Fibroblast of skin of scalp (primary cell): ENCODE data around the gene POLR2F.
"Not testable (repeated sequence)": the region's sequence is repeated elsewhere in the genome, so short reads cannot be mapped to it uniquely, and the experiment has no call there.

Experiments used
- DNase-seq: peaks from one replicate; pipeline ENCODE4 v3.0.0-alpha.2; 2013

Gene POLR2F

DNA sequence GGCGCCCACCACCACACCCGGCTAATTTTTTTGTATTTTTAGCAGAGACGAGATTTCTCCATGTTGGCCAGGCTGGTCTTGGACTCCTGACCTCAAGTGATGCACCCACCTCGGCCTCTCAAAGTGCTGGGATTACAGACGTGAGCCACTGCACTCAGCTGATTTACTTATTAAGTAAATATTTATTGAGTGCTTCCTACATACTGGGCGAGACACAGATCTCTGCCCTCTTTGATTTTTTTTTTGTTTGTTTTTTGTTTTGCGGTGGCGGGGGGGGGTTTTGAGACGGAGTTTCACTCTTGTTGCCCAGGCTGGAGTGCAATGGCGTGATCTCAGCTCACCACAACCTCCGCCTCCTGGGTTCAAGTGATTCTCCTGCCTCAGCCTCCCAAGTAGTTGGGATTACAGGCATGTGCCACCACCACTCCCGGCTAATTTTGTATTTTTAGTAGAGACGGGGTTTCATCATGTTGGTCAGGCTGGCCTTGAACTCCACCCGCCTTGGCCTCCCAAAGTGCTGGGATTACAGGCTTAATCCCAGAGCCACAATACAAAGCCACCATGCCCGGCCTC lies 2.4 kb downstream of the POLR2F start:
- not testable (repeated sequence) for DNase-seq

DNA sequence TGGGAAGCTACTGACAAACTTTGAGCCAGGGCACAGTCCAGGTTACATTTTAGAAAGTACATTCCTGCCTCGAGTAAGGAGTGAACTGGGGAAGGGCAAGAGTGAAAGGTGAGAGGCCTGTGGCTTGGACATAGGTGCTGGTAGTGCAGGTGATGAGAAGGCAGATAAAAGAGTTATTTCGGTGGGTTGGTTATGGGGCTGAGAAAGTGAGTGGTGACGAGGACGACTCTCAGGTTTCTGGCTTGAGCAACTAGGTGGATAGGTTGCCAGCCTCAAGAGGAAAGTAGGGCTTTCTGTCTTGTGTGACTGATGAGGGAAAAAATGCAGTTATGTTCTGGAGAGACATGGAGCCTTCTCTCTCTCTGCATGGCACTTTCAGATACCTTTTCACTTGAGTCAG lies 3.7 kb downstream of the POLR2F start:
- DNase-seq: no peak

DNA sequence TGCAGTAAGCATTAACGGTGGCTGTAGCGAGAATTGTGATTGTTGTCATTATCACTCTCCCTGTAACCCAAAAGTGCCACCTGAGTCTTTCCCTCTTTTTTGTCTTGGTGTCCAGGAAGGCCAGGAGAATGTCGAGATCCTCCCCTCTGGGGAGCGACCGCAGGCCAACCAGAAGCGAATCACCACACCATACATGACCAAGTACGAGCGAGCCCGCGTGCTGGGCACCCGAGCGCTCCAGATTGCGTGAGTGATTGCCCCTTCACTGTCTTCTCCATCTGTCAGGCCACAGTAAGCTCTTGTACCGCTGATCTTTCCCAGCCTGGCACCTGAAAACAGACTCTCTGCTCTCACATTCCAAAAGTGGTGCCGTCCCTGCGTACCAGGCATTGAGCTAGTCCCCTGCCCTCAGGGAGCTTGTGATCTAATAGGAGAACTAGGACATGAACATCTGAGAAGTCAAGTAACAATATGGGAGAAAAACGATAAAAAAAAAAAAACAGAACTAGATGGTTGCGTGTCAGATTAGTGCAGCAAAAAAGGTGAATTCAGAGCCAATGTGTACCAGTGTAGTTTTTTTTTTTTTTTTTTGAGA lies 5.8 kb downstream of the POLR2F start:
- DNase-seq: no peak

DNA sequence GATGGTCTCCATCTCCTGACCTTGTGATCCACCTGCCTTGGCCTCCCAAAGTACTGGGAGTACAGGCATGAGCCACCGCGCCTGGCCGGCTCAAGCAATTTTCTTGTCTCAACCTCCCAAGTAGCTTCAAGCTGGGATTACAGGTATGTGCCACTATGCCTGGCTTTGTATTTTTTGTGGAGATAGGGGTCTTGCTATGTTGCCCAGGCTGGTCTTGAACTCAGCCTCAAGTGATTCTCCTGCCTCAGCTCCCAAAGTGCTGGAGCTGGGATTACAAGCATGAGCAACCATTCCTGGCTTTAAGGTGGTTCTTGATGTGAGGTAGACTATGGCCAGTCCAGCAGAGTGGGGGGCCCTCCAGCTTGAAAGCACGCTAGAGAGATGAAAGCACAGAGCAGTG lies 7.6 kb downstream of the POLR2F start:
- no peak for DNase-seq

DNA sequence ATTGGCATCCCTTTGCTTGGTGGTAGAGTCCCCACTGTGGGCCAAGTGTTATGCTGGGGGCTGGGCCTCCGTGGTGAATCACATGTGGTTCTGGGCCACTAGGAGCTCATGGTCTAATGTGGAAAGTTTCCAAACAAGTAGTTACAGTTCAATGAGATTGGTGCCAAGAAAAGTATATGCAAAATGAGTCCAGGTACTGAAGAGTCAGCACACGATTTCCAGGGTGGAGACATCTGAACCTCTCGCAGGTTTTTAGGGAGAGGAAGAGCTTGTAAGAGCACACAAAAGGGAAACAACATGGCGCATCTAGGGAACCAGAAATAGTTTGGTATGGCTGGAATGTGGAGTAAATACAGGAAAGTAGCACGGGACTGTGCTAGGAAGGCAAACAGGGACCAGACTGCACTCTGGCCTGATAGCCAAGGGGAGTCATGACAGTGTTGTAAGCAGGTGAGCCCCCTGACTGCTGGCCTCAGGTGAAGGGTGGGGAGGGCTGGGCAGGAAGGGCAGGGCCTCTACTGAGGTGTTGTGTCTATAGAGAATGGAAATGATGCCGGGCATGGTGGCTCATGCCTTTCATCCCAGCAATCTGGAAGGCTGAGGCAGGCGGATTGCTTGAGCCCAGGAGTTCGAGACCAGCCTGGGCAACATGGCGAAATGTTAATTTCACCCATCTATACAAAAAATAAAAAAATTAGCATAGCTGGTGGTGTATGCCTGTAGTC lies 12.6 kb downstream of the POLR2F start:
- DNase-seq: peak; percentile 28

DNA sequence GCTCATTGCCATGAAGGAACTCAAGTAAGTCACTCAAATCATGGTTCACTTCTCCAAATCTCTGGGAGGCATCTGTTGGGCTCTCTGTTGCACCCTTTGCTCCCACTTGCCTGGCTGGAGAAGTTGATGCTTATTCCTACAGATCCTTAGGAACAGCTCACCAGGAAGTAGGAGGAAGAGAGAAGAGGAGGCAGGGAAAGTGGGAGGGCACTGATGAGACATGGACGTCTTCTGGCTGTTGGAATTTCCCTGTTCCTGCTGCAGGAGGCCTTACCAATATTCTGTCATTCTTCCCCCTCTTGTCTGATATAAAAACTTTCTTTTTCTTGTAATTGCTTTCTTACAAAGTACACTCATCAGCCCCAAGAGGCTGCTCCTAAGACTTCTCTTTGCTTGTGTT lies 13.6 kb downstream of the POLR2F start:
- DNase-seq: no peak

DNA sequence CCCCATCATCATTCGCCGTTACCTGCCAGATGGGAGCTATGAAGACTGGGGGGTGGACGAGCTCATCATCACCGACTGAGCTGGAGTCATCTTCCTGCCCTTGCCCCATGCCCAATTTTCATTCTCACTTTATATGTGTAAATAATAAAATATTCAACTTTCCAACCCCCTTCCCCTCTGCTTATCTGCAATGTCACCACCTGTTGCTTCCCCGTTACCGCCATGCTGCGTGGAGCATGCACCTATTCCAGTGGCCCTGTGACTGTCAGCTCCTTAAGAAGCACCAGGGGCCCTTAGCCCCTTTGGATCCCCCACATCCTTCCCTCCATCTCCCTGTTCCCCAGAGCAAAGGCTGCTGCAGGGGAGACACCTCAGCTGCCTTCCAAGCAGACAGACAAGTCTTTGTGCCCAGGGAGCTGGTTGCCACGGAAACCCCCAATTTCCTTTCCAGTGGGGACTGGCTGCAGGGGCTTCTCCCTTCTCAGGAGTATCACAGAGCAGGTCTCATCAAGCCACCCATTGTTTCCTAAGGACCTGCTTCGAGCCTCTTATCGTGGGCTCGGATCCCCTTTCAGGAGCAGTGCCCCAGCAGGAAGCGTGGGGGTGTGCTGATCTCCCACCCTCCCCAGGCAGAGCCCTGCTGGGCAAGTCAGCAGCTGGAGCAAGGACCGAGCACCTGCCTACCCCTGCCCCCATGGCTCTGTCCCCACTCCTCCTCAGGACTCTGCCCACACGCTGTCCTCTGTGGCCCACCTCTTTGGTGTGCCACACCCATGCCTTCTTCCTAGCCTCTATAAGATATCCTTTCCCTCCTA lies 14.3 kb downstream of the POLR2F start:
- no peak for DNase-seq

DNA sequence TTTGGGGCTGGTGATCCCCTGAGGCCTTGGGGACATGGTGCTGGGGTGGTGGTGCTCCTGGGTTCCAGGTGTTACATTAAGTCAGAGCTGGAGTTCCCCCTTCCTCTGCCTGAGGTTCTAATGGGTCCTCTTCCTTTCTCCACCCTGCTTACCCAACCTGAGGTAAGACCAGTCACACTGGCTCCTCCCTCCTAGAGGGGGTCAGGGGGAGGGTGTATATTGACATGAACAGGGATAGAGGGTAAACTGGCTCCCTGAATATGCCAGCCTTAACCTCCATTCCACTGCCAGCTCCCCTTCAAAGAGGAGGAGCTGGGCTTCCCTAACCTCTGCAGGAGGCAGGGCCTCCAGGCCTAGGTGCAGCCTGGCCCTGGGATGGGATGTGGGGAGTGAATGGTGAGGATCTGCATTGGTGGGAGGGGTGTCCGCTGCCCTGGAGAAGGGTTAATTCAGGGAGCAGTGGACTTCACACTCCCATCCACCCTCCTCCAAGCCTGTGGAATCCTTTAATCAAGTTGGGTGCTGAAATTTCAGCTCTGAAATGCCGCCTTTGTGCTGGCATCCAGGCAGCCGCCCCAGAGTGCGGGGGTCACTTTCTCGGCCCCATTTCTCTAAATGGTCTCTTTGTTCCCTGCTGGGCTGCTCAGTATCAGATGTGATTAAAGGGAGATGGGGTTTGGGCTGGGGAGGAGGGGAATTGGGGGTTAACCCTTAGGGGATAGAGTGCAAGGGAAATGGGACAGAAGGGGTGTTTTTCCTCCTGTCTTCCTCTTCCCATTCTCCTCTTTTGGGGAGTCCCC lies 15.2 kb downstream of the POLR2F start:
- DNase-seq: no peak

DNA sequence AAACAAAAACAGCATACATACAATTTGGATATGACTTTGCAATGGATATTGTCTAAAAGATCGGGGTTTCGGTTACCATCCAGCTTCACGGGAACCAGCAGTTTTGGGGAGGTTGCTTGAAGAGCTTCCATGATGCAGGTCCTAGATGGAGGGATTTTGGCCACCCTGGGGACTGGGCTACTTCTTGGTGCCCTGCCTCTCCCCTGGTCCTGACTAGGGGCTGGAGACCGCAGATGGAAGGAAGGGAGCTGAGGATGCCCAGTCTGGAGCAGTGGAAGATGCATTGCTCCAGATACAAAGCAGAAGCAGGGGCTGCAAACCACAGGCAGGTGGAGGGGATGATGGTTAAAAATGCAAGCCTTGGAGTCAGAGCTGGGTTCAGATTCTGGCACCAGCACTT lies 17.4 kb downstream of the POLR2F start:
- DNase-seq: no peak

DNA sequence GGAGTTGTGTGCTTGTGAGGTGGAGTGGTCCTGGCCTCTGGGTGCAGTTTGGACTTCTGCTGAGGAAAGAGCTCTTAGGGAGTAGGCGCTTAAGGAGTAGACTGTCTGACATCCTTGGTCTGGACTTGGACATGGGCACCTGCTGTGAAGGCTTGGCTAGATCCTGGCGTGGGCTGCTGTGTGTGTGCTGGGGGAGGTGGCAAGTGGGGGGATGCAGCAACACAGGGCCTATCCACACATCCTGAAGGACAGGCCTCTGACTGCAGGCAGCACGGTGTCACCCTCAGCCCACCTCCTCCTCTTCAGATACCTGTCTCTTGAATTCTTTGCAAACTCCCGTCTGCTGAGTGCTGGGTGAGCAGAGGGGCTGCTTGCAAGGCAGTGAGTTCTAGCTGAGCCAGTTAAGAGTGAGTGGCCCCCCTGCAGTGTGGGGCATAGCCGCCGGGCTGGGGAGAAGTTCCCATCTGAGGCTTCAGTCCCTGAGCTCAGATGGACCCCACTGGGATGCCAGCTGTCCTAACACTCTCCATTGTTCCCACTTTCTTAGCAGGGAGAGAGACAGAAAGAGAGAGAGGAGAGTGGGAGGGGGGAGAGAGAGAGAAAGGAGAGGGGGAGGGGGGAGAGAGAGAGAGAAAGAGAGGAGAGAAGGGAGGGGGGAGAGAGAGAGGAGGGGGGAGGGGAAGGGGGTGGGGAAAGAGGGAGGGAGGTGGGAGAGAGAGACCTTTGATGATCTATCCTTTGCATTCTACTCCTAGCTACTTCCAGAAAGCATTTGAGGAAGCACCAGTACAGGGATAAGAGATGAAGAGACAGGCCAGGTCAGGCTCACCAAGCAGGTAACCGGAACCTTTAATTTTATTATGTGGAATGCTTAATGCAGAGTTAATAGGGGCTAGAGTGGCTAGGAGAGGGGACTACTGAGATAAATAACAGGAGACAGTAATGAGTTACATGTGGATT lies 18.3 kb downstream of the POLR2F start:
- DNase-seq: no peak

DNA sequence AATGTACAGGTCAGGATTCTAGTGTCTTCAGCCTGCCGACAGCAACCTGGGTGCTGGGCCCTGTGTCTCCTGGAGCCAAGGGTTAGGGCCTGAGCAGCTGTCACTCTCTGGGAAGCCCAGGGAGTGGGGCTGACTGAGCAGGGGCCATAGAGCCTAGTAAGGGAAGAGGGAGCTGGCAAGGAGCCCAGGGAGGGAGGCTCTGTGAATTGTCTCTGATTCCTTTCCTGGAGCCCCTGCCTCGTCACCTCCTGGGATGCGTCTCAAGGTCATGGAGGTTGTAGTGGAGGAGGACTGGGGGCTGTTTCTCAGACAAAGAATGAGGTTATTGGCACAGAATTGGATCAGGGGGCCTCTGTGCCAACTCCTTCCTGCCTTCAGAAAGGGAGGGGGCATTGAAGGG lies 19.0 kb downstream of the POLR2F start:
- no peak for DNase-seq

DNA sequence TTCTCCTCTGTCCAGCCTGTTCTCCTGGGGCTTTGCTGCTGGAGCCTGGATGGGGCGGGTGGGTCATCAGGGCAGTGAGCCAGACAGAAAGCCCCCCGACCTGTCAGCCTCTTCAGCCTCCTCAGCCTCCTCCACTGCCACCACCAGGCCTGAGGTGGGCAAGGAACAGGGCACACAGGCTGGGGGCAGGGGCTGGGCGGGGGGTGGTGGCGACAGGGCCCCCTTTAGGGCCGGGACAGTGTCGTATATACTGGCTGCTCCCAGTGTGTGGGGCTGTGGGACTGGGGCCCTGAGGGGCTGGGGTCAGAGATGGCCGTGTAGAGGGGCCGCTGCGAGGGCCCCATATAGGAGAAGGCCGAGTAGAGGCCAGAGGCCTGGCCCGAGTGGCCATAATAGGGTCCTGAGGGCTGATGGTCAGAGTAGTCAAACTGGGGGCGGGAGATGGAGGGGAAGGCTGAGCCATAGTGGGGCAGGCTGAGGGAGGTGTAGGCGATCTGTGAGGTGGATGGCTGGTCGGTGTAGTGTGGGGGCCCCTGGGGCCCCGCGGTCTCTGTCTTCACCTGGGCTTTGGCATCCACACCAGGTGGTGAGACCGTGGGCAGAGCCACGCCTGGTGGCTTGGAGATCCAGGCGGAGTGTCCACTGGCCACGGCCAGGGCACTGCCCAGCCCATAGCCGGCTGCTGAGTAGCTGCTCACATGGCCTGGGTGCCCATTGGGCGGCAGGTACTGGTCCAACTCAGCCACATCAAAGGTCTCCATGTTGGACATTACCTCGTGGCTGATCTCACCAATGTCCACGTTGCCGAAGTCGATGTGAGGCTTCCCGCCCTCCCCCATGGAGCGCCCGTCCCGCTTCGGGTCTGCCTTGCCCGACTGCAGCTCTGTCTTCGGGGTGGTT lies 20.0 kb downstream of the POLR2F start:
- no peak for DNase-seq

DNA sequence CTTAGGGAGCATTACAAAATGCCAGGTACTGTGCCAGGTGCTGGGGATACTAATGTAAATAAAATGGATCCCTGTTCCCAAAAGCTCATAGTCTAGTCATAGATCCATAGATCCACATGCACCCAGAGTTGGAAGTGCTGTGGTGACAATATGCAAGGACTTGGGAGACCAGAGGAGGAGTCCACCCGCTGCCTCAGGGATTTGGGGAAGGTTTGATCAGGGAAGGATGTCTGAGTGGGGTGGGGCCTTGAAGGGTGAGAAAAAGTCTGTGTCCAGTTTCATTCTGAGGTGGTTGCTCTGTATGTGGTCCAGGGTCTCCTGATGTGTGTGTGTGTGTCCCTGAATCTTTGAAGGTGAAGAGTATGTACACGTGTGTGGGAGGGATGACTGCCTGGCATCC lies 21.7 kb downstream of the POLR2F start:
- no peak for DNase-seq

DNA sequence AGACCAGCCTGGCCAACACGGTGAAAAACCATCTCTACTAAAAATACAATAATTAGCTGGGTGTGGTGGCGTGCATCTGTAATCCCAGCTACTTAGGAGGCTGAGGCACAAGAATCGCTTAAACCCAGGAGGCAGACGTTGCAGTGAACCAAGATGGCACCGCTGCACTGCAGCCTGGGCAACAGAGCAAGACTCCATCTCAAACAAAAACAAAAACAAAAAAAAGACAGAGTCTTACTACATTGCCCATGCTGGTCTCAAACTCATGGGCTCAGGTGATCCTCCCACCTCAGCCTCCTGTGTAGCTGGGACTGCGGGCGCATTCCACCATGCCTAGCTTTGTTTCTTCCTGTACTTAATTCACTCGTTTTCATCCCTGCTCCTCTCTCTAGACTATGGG lies 22.5 kb downstream of the POLR2F start:
- DNase-seq: not testable (repeated sequence)

DNA sequence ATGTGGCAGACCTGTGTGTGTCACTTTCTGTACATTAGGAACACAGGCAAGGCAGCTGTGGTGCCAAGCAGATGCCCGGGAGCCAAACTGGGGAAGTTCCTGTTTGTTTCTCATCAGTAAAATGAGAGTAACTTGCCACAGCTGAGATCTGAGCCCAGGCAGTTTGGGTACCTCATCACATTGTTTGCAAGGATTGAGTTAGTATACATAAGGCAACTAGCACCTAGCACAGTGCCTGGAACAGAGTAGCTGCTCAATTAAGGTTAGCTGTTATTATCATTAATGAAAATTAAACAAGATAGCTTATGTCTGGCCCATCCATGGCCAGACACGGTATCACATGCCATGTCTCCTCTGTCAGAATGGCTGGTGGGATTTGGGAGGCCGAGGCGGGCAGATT lies 23.0 kb downstream of the POLR2F start:
- no peak for DNase-seq

DNA sequence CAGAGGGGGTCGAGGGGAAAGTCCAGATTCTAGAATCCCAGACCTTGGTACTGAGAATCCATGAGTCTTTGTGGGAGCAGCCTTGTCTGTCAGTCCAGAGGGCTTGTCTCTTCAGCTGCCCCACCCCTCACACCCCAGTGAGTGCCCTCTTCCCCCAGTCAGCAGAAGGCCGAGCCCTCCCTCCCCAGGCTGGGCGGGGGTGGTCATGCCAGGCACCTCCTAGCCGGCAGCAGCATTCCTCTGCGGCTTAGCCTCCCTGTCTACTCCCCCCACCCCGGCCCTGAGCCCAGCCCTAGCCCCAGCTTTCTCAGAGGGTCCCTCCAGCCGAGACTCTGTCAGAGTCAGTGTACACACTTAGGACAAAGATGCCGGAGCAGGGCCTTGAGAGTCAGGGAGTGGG lies 26.3 kb downstream of the POLR2F start:
- DNase-seq: no peak

DNA sequence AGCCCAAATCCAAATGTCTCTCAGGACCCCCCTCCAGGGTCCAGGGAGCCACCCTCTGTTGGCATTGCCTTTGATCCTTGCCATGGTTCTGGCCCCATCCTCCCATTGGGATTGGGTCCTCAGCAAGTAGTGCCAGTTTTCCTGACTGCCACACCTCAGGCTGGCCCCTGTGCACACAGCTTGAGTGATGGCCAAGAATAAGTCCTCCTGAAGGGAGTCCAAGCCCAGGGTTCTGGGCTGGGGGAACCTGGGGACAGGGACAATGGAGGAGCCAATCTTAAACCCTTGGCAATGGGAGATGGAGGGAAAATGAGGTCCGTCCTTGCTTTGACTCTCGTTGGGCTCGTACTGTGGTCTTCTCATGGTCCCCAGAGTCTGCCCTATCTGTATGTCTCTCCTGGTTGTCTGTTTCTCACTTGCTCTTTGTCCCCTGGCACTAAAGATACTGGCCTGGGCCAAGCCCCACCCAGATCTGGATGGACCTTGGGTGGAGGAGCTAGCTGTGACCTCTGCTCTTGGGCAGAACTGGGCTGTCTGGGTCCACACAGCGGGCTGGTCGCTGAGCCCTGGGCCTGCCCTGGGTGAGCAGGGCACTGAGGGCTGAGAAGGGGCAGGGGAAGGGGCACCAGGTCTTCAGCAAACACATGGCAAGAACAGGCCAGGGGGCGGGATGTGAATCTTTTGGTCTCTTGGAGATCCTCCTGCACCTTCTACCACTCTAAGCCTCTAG lies 27.9 kb downstream of the POLR2F start:
- DNase-seq: no peak

DNA sequence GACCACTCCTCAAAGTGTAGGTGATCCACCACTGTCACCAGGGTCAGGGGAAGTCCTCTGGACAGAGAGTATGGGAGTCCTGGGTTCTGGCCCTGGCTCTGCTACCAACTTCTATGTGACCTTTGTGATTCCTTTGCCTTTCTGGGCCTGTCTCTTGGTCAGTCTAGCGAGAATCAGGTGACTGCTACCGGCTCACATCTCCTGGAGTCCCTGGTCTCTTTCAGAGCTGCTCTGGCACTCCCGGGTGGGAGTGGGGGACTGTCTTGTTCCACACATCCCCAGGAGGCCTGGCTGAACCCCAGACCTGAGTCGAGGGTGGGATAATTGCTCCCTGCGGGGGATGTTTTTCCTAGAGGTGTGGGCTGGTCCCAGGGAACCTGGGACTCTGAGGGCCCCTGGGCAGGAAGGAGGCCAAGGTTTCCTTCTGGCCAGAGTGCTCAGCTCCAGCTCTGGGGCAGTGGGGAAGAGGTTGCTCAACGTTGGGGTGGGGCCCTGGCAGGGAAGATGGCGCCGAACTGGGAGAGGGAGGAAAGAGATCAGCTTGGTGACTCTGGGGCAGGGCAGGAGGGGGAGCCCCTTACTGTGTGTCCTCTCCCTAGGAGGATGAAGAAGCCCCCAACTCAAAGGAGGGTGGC lies 28.8 kb downstream of the POLR2F start:
- DNase-seq: no peak
